ENCODE data around the gene RAB35.

RAB35 gene

DNA sequence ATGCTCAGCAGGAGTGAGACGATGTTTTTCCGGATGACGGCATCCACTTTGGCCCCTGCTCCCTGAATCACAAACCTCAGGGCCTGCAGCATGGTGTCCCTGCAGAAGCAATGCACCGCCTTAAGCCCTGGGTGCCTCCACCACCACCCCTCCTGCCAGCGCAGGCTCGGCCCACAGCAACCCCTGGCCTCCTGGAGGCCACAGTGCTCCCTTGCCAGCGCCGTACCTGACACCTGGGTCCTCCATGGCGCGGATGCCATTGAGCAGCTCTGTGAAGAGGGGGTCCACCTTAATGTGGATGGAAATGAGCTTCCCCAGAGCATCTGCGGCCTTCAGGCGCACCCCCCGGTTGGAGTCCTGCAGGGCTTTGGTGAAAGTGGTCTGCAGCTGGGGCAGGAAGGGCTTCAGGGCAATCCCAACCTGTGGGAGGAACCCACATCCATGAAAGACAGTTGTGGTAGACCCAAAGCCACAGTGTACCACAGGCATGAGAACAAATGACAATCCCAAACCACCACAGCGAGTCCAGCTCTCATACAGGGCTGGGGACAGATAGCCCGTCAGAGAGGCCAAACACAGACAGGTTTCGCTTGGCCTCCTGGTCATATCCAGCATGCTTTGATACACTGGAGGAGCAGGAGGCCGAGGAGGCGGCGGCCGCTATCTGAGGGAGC is 17.9 kb upstream of the RAB35 start:
- in situ Hi-C loops (cut with MboI; ENCODE audit: low sequenced_read_pairs): no loop called here

DNA sequence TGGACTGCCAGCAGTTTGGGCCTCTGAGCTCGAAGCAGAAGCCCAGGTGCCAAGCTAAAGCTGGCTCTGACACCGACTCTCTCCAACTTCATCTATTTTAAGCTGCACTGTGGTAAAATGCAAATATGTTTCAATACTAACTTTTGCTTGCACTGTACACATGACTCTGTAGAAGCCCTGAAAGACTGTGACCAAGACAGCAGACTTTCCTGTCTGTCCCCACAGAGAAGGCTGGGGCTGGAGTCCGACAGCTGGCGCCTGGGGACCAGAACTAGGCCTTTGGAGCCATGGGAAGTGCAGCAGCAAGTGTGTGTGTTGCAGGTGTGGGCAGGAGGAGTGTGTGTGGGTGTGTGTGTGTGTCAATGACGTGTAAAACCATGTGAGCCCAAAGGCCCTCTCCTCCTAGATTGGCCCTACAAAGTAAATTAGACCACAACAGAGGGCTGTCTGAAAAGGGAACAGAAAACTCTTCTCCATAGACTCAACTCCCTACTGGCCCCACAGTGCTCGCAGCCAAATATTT is 16.4 kb upstream of the RAB35 start:
- in situ Hi-C loops (cut with MboI; ENCODE audit: low sequenced_read_pairs): no loop called here

DNA sequence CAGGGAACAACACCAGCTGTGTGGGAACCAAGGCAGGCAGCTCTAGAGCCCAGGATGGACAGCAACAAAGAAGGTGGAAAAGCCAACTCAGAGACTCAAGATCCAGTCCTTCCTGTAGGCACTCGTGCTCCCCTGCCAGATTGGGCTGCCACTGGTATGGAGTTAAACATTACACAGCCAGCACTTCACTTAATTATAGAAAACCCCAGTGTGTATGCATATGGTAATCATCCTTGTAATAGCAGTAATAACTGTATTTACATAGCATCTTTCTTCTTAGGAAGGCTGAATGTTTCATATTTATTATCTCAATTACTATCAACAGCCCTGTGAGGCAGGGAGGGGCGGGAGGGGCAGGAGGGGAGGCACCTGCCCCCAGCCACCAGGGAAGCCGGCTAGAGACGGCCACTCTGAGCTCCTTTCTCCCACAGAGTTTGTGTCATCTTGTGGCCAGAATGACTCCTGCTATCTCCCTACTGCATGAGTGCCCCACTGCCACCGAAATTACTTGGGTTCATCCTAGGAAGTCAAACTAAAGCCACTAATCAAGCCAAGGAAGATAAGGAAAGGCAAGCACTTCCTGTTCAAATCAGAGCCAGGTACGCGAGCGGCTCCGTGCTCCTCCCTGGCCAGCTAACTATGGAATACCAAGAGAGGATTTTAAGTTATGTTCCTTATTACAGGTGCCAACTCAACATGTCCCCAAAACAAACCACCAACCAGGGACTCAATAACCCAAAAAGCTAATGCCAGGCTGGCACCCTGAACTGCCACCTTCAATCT is 15.7 kb upstream of the RAB35 start:
- in situ Hi-C loops (cut with MboI; ENCODE audit: low sequenced_read_pairs): no loop called here

DNA sequence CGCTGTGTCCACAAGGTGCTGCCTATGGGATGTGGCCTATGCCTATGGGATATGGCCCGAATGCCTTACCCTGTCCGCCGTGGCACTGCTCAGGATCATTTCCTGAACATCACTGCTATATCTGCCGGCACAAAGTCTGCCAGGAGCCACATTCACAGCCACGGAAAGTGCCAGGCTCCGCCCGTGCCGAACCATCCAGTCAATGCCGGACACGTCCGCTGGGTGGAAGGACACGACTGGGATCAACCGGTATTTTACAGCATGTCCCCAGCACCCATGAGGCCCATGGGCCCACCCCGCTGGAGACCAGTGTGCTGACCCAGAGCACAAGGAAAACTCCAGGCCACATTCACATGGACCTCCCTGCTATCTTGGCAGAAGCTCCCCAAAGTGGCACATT is 14.6 kb upstream of the RAB35 start:
- in situ Hi-C loops (cut with MboI; ENCODE audit: low sequenced_read_pairs): no loop called here

DNA sequence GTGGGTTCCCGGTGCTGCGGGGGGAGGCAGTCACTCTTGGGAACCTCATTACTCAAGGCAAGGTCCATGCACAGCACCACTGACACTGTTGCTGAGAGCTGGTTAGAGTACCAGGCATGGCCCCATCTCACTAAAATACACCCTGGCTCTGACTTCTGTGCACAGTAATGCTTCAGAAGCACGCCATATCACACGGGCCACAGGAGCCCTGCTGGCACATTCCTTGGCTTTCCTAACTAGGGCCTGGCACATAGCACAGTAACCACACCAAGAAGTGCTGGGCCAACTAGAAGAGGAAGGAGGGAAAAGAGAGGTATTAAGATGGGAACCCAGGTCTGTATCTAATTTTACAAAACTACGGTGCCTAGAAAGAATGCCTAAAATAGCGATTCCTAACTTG is 13.5 kb upstream of the RAB35 start:
- in situ Hi-C loops (cut with MboI; ENCODE audit: low sequenced_read_pairs): no loop called here

DNA sequence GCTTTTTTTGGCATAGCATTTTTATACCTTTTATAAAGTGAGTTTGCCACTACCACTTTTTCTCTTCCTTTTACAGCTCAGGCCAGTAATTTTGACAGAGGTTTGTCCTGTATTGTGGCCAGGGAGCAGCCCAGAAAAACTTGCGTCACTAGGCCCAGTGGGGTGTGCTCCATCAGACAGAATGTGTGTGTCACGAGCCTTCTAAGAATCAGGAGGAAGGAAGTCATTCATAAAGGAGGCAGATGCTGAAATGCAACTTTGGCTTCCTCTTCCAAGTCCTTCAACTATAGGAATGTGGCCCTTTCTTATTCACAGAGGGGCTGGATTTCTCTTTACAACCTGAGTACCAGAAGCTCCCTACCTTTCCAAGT is 10.1 kb upstream of the RAB35 start:
- in situ Hi-C loops (cut with MboI; ENCODE audit: low sequenced_read_pairs): no loop called here

DNA sequence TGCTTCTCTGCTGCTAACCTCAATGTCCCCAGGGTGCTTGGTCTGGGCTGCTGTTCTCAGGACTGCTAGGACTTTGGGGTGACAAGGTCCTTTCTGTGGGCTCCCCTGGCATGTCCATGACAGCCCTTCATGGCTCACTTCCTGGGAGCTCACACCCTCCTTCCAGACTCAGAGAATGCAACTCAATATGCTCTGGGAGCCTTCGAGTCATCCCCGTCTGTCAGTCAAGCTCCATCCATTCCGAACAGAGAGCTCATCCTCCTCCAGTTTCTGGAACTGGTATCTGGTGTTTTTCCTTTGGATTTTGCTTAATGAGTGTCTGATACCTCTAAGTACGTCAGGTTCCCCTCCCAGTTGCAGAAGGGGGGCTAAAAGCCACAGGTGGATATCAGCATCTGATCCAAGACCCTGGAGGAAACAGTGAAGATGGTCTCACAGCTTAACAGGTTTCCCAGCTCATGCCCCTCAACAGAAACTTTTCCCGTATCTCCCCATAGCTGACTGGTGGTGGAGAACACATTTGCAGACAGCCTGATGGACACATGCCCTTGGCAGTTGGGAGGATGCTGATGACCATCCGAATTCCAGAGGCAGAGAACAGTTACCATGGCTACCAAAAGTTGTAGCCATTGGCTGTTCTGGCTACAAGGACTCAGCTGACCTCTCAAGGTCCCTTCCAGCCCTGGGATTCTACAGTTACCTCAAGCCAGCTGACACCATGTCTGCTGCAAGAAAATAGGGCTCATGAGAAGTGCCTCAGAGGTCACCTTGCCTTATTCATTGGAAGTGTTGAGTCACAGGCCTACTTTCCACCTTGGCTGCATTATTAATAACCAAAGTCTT is 9.5 kb upstream of the RAB35 start:
- in situ Hi-C loops (cut with MboI; ENCODE audit: low sequenced_read_pairs): no loop called here

DNA sequence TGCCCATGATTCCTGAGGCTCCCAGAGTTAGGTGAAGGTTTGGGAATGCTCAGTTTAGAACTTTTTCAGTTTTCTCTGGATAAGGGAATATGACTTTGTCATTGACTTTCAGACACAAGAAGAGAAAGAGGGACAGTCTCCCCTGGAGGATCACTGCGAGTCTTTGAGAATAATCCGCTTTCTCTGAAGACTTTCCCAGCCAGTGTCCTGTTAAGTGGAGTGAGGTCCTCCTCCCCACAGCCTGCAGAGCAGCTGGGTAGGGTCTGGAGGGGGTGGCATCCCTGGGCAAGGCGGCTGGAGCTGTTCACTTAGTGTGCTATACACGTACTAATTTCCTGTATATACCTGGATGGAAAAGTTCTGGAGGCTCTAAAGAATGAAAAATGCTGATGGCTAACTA is 8.5 kb upstream of the RAB35 start:
- in situ Hi-C loops (cut with MboI; ENCODE audit: low sequenced_read_pairs): no loop called here

DNA sequence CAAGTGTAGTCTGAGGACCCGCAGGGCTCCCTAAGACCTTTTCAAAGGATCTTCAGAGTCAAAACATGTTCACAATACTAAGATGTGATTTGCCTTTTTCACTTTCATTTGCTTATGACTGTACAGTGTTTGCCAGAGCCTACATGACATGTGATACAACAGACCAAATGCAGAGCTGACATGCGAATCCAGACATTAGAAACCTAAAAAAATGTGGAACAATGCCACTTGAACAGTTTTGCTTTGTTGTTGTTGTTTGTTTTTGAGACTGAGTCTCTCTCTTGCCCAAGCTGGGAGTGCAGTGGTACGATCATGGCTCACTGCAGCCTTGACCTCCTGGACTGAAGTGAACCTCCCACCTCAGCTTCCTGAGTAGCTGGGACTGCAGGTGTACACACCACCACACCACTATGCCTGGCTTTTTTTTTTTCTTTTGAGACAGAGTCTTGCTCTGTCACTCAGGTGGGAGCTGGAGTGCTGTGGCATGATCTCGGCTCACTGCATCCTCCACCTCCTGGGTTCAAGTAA is 5.3 kb upstream of the RAB35 start:
- in situ Hi-C loops (cut with MboI; ENCODE audit: low sequenced_read_pairs): no loop called here

DNA sequence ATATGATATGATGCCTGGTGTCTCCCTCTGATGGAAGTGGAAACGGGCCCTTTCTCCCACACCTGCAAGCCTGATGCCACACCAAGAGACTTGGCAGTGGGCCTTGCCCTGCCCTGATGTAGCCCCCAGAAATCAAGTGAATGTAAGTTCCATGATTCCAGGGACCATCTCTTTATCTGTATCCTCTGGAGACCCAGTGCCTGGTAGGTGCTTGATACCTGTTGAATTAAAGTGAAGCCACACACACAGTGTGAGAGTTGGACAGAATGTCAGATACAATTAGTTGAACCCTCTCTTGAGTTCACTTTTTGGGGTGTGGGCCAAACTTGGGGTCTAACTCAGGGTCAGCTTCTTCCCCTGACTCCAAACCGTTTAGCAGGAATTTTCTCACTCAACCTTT is 4.8 kb upstream of the RAB35 start:
- in situ Hi-C loops (cut with MboI; ENCODE audit: low sequenced_read_pairs): no loop called here

DNA sequence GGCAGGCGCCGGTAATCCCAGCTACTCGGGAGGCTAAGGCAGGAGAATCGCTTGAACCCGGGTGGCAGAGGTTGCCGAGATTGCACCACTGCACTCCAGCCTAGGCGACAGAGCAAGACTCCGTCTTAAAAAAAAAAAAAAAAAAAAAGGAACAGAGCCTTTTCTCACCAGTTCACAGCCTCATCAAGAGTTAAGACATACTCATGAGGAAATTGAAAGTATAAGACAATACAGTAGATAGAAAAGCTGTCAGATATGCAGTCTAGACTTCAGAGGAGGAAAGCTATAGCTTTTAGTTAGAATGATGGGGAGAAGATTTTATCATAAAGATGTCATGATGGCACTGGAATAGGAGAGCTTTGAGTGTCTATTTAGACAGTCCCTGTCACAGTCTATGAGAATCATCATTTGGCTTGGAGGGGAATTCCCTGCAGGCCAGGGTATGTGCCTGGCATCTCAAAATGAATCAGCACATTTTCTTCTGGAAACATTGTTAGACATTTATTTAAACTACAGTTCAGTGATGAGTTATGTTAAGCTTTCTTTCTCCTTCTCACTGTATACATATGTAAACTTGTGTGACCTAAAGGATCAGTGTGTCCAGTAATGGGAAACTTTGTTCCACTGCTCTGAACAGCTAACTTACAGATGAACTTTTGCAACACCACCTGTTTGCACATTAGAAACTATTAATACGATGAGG is 2.9 kb upstream of the RAB35 start:
- in situ Hi-C loops (cut with MboI; ENCODE audit: low sequenced_read_pairs): no loop called here

DNA sequence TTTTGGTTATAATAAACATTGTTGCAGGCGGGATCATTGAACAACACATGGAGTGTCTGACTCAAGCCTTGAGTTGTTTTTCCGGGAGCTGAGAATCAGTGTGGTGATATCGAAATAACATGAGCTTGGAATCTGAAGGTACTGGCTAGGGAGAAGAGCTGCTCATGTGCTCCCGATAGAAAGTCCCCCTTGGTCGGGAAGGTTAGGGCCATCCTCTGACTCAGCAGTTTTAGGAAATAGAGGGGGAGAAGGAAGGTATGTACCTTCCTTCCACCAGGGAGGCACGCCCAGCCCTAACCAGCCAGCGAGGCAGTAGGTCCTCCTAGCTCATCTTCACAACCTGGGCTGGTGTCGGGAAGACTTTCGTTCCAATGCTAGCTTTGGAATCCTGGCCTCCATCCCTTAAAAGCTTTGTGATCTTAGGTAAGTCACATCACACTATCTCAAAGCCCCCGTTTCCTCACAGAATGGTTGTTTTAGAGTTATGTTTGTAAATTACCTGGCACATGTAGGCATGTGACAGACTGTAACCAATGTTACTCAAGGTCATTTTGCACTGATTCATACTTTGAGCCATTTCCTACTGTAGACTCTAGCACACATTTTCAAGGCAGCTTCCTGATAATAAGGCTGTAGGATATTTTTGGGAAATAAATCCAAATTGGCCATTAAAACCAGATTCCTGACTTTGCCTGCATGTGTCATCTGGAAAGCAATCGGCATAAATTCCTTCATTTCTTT is 1.9 kb upstream of the RAB35 start:
- in situ Hi-C loops (cut with MboI; ENCODE audit: low sequenced_read_pairs): no loop called here

DNA sequence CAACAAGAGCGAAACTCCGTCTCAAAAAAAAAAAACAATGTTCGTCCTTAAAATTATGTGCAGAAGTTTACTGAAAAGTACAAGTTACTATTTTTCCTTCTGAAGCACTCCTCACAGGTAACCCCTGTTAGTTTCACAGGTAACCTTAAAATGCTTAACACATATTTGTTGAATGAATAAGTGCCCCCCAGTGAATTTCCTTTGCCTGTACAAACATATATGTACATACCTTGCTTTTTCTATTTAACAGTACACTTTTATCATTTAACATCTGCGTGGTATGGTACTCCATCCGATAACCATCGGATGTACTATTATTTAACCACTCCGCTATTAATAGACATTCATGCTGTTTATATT is 1.4 kb upstream of the RAB35 start:
- in situ Hi-C loops (cut with MboI; ENCODE audit: low sequenced_read_pairs): no loop called here

DNA sequence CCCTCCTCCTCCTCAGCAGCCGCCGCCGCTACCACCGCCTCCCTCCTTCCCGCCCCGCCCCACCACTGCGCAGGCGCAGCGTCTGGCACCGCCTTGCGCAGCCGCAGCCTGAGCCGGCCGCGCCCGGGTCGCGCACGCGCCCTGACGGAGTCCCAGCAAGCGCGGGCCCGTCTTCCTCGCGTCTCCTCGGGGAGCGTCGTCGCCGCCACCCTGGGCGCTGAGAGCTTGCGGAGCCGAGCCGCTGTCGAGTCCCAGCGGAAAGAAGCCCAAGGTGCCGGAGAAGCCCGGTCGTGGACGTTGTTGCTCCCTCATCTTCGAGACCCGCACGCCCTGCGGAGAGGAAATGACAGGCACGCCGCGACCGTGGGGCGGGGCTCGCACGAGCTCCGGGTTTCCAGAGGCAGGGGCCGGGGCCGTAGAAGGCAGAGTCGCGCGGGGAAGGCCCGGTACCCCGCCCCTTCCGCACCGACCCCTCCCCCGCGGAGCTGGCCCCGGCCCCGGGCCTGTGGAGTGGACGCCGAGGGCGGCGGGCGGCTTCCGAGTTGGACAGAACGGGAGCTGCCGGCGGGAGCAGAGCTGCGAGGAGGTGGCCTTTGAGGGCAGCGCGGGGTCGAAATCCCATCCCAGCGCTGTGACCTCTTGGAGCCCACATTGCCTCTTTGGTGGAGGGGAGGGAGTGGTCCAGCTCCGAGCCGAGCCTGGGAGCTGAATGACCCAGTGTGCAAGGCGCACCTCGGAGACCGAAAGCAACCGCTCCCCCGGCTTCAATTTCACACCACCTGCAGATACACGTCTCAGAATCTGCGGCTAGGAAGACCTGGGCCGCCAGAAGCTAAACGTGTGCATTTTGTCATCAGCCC is 469 bp upstream of the RAB35 start:
- in situ Hi-C loops (cut with MboI; ENCODE audit: low sequenced_read_pairs): no loop called here

DNA sequence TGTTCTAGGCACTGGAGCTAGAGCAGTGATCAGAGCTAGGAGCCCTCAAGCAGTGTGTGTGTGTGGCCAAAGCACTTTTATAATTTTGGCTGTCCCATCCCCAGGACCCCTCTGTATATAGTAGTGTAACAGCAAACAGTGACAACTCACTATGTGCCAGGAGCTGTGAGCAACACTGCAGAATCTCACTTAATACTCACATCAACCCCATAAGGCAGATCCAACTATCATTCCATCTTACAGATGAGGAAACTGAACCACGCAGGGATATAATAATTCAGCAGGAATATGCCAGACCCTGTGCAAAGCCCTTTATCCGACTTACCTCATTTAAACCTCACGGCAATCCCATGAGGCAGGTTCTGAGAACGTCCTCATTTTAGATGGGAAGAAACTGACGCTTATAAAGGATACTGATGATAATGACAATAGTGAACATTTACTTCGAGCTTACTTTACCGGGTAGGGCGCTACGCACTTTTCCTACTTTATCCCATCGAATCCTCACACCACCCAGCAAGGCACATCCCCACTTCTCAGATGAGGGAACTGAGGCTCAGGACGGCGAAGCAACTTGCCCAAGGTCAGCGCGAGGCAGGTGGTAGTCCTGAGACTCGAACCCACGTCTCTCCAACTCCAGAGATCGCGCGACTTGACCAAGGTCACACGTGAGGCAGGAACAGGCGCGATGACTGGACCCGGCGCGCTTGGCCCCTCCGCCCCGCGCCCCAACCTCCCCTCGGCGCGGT is 687 bp downstream of the RAB35 start:
- in situ Hi-C loops (cut with MboI; ENCODE audit: low sequenced_read_pairs): no loop called here

DNA sequence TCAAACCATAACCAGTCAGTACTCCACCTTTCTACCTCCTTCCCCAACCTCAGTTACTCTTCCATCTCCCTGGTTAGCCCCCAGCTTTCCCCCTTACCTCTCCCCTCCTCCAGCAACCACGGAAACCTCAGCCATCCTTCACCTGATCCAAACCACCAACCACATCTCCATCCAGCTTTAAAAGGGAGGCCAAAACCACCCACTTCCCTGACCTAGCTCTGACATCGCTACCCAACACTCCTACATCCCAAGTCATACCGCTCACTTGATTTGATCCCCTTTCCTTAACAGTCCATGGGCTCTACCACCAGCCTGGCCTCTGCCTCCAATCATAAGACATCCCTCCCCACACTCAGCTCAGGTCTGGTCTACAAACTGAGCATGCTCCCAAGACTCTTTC is 1.5 kb downstream of the RAB35 start:
- in situ Hi-C loops (cut with MboI; ENCODE audit: low sequenced_read_pairs): no loop called here

DNA sequence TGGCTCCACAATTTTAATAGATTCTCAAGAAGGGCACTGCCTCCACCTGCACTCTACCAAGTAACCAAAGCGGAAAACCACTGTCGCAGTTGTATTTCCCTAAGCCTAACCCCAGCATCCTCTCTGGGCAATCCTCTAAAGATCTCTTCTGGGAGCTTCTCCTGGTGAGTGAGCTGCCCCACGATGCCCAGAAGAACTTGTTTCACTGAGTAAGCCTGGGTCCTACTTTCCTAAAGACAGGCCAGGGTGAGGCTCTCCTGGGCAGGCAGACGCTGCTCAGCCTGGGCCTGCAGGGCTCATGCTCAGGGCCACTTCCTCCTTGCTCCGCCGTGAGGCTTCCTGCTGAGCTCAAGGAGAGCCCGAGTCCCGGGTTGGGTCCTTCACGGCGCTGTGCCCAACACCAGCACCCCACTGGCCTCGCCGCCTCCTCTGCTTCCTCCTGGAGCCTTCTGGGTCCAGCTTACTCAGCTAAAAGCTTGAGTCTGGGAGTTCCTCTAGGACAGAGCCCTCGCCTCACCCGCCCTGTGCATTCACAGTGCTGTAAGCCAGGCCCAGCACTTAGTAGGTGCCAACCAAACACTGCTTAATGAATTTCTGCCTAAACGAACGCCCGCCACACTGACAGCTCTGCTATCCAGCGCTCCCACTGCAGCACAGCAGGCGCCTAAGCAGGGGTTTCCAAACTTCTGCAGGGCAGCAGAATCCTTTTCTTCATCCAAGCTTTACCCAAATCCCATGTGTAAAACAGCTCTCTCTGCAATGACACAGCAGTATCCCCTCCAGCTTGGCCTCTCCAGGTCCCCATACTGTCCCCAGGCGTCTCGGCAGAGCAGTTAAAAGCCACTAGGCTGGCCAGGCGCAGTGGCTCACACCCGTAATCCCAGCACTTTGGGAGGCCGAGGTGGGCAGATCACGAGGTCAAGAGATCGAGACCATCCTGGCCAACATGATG is 5.7 kb downstream of the RAB35 start:
- in situ Hi-C loops (cut with MboI; ENCODE audit: low sequenced_read_pairs): no loop called here

Measured in HL-60/S4 treated with phorbol 12-myristate 13-acetate at 8.2 ng/mL for 4 days and 3 days (cell line).